OCI-LY7 (cell line): ENCODE measurements around the gene FASTK.

Experiments used
- EZH2phosphoT487 ChIP-seq: fragments of 200-600 bp; sonication (generic); IDR thresholded peaks from 2 replicates; pipeline ENCODE4 v1.6.1; 2018; ENCODE audit warnings: low read depth, borderline replicate concordance, mild to moderate bottlenecking, mixed run types, antibody characterized with exemption, low read length, moderate library complexity, mixed read lengths
- TF ChIP-seq, protein P1 (sequence below): fragments of 200-600 bp; sonication (generic); conservative IDR thresholded peaks from 2 replicates; pipeline ENCODE4 v1.5.1; 2014; ENCODE audit warnings: mild to moderate bottlenecking, antibody characterized with exemption, low read length, moderate library complexity, mixed read lengths

DNA sequence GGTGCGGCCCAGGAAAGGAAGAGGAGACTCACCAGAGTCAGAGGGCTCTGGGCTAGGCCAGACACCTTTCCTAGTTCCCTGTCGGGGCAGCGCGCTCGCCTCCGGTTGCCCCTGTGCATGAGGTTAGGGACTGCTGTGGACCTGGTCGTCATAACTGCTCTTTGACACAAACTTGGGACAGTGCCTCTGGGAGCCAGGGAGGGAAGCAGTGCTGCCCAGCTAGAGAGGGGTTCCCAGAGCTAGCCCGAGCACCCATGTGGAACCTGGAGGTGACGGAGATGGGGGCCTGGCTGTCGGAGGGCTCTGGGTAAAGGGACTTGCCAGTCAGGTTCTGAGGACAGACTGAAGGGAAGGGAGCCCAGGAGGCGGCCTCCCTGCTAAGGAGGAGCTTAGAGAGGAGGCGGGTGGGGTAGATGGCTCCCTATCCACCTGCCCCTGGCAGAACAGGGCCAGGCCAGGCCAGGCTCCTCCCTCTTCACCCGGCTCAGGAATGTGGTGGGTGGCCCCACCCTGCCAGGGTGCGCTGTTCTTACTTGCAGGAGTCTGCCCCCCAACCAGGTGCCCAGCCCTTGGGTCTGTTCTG is 35.3 kb upstream of the FASTK start:
- TF ChIP-seq, protein P1, sequence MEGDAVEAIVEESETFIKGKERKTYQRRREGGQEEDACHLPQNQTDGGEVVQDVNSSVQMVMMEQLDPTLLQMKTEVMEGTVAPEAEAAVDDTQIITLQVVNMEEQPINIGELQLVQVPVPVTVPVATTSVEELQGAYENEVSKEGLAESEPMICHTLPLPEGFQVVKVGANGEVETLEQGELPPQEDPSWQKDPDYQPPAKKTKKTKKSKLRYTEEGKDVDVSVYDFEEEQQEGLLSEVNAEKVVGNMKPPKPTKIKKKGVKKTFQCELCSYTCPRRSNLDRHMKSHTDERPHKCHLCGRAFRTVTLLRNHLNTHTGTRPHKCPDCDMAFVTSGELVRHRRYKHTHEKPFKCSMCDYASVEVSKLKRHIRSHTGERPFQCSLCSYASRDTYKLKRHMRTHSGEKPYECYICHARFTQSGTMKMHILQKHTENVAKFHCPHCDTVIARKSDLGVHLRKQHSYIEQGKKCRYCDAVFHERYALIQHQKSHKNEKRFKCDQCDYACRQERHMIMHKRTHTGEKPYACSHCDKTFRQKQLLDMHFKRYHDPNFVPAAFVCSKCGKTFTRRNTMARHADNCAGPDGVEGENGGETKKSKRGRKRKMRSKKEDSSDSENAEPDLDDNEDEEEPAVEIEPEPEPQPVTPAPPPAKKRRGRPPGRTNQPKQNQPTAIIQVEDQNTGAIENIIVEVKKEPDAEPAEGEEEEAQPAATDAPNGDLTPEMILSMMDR: no peak
- TF ChIP-seq EZH2phosphoT487: no peak
